Adipocyte (in vitro differentiated cells): ENCODE data around the gene CAPN10.
"Not testable (repeated sequence)": the region's sequence is repeated elsewhere in the genome, so short reads cannot be mapped to it uniquely, and the experiment has no call there.

Source experiments
- DNase-seq: peaks from one replicate; pipeline ENCODE4 v3.0.0-alpha.2; 2015; ENCODE audit warnings: low read depth
- H3K27me3 ChIP-seq: replicated peaks from 2 replicates; pipeline ENCODE4 v1.7.0; 2013; ENCODE audit warnings: mild to moderate bottlenecking, low read length, moderate library complexity; ENCODE audit not compliant: control insufficient read depth, insufficient read depth
- H3K36me3 ChIP-seq: 2 replicates; pipeline ENCODE4 v1.7.0; 2013; ENCODE audit warnings: low read length, mild to moderate bottlenecking, moderate library complexity; ENCODE audit not compliant: control insufficient read depth, insufficient read depth, severe bottlenecking
- H3K4me1 ChIP-seq: 2 replicates; pipeline ENCODE4 v1.7.0; 2013; ENCODE audit warnings: mild to moderate bottlenecking, low read length, moderate library complexity; ENCODE audit not compliant: control insufficient read depth, insufficient read depth
- H3K4me3 ChIP-seq: 2 replicates; pipeline ENCODE4 v1.7.0; 2013; ENCODE audit warnings: mild to moderate bottlenecking, low read length, moderate library complexity
- H3K9ac ChIP-seq: 2 replicates; pipeline ENCODE4 v1.7.0; 2013; ENCODE audit warnings: mild to moderate bottlenecking, low read length, moderate library complexity
- H3K9me3 ChIP-seq: 2 replicates; pipeline ENCODE4 v1.7.0; 2013; ENCODE audit warnings: mild to moderate bottlenecking, low read length, moderate library complexity; ENCODE audit not compliant: control insufficient read depth

The CAPN10 gene

GRCh38 chr2:240615396-240615795, 28.9 kb downstream of the CAPN10 start:
- Histone ChIP-seq H3K9me3 (peaks cover 15% of the 10 kb centered on the region), H3K4me3 (no peak overlapping the region), H3K27me3 (no peaks in the 10 kb centered on the region), H3K9ac (no peak overlapping the region), H3K36me3 (no peaks in the 10 kb centered on the region), H3K4me1 (no peaks in the 10 kb centered on the region)
- DNase-seq: no peak

GRCh38 chr2:240615820-240616547, 29.4 kb downstream of the CAPN10 start:
- Histone ChIP-seq H3K27me3 (no peaks in the 10 kb centered on the region), H3K9me3 (peaks cover 15% of the 10 kb centered on the region), H3K4me3 (no peak overlapping the region), H3K36me3 (no peaks in the 10 kb centered on the region), H3K4me1 (no peaks in the 10 kb centered on the region), H3K9ac (no peak overlapping the region)
- DNase-seq: no peak

GRCh38 chr2:240616860-240617666, 30.5 kb downstream of the CAPN10 start:
- not testable (repeated sequence) for H3K4me1 ChIP-seq, H3K36me3 ChIP-seq, H3K9ac ChIP-seq, H3K27me3 ChIP-seq, DNase-seq, H3K4me3 ChIP-seq
- peaks cover 15% of the 10 kb centered on the region for H3K9me3 ChIP-seq

GRCh38 chr2:240618776-240619175, 32.2 kb downstream of the CAPN10 start:
- H3K36me3 ChIP-seq: no peaks in the 10 kb centered on the region
- no peaks in the 10 kb centered on the region for H3K4me1 ChIP-seq
- H3K9me3 ChIP-seq: peaks cover 15% of the 10 kb centered on the region
- no peaks in the 10 kb centered on the region for H3K27me3 ChIP-seq
- no peak overlapping the region for H3K9ac ChIP-seq
- no peak overlapping the region for H3K4me3 ChIP-seq
- no peak for DNase-seq

- Histone ChIP-seq H3K4me1 (no peaks in the 10 kb centered on the region), H3K9ac (no peak overlapping the region), H3K27me3 (no peaks in the 10 kb centered on the region), H3K36me3 (no peaks in the 10 kb centered on the region), H3K4me3 (no peak overlapping the region), H3K9me3 (peaks cover 15% of the 10 kb centered on the region)
- no peak for DNase-seq
Observed at GRCh38 chr2:240619506-240620148, 33.1 kb downstream of the CAPN10 start.

GRCh38 chr2:240620149-240620731, 33.7 kb downstream of the CAPN10 start:
- Histone ChIP-seq H3K36me3 (no peaks in the 10 kb centered on the region), H3K27me3 (no peaks in the 10 kb centered on the region), H3K4me1 (no peaks in the 10 kb centered on the region), H3K9ac (no peak overlapping the region), H3K4me3 (no peak overlapping the region), H3K9me3 (peaks cover 15% of the 10 kb centered on the region)
- no peak for DNase-seq

- Histone ChIP-seq H3K4me1 (no peaks in the 10 kb centered on the region), H3K27me3 (no peaks in the 10 kb centered on the region), H3K4me3 (no peak overlapping the region), H3K9me3 (peaks cover 15% of the 10 kb centered on the region), H3K36me3 (no peaks in the 10 kb centered on the region), H3K9ac (no peak overlapping the region)
- no peak for DNase-seq
Observed at GRCh38 chr2:240620859-240621258, 34.3 kb downstream of the CAPN10 start.

- DNase-seq: no peak
- H3K9me3 ChIP-seq: peaks cover 15% of the 10 kb centered on the region
- H3K4me1 ChIP-seq: no peaks in the 10 kb centered on the region
- H3K9ac ChIP-seq: no peak overlapping the region
- no peak overlapping the region for H3K4me3 ChIP-seq
- H3K27me3 ChIP-seq: no peaks in the 10 kb centered on the region
- H3K36me3 ChIP-seq: no peaks in the 10 kb centered on the region
Observed at GRCh38 chr2:240622060-240622411, 35.5 kb downstream of the CAPN10 start.

- peaks cover 5% of the 10 kb centered on the region for H3K27me3 ChIP-seq
- no peak overlapping the region for H3K4me3 ChIP-seq
- peaks cover 10% of the 10 kb centered on the region for H3K9me3 ChIP-seq
- no peak overlapping the region for H3K9ac ChIP-seq
- H3K36me3 ChIP-seq: no peaks in the 10 kb centered on the region
- no peaks in the 10 kb centered on the region for H3K4me1 ChIP-seq
- no peak for DNase-seq
Observed at GRCh38 chr2:240622531-240623235, 36.1 kb downstream of the CAPN10 start.

- Histone ChIP-seq H3K9me3 (peaks cover 2% of the 10 kb centered on the region), H3K4me1 (no peaks in the 10 kb centered on the region), H3K9ac (no peak overlapping the region), H3K36me3 (no peaks in the 10 kb centered on the region), H3K4me3 (no peak overlapping the region), H3K27me3 (peaks cover 12% of the 10 kb centered on the region)
- DNase-seq: no peak
Observed at GRCh38 chr2:240623531-240624010, 37.0 kb downstream of the CAPN10 start.
